Body of pancreas (tissue), 4 donors: ENCODE results near the gene ASAP2. TPM values are rescaled to one million over a fixed set of nuclear protein-coding genes. Genes with fewer than 3 reads are reported as not detected.

Experiments used
- ATAC-seq: fragments of 150-250 bp; one replicate; pipeline ENCODE4 v1.9.1; 2016
- DNase-seq, 4 donors: peaks; one replicate each; pipeline ENCODE4 v3.0.0-alpha.2; 2019
- H3K27ac ChIP-seq, 4 donors: fragments of 200-600 bp; sonication (generic); 1 replicate in 3 of 4; 2 replicates in 1 of 4; pipeline versions ENCODE4 v1.5.1 to v1.6.1; 2016 to 2019; ENCODE audit warnings: mild to moderate bottlenecking in 1 of 4, mixed read lengths in 1 of 4, moderate library complexity in 1 of 4
- H3K27me3 ChIP-seq, 2 donors: fragments of 200-600 bp; sonication (generic); one replicate each; pipeline ENCODE4 v1.6.0; 2016; ENCODE audit warnings: mild to moderate bottlenecking in 1 of 2
- H3K36me3 ChIP-seq, 2 donors: fragments of 200-600 bp; sonication (generic); replicated peaks in 1 of 2; 2 replicates each; pipeline ENCODE4 v1.5.1; 2016; ENCODE audit warnings: low read depth in 2 of 2; ENCODE audit not compliant: insufficient read depth in 1 of 2
- H3K4me1 ChIP-seq: fragments of 200-600 bp; sonication (generic); one replicate; pipeline ENCODE4 v1.6.0; 2016
- H3K4me3 ChIP-seq, 2 donors: fragments of 200-600 bp; sonication (generic); 1 replicate in 1 of 2; 2 replicates in 1 of 2; pipeline ENCODE4 v1.5.1; 2016 to 2019
- H3K9me3 ChIP-seq, 3 donors: fragments of 200-600 bp; sonication (generic); 1 replicate in 2 of 3; 2 replicates in 1 of 3; pipeline ENCODE4 v1.5.1; 2016
- POLR2A ChIP-seq, 3 donors: fragments of 450-650 bp; IDR thresholded peaks; one replicate each; pipeline ENCODE4 v1.6.1; 2016; ENCODE audit warnings: antibody characterized with exemption in 3 of 3, mild to moderate bottlenecking in 2 of 3
- WGBS, 2 donors: methylation state at CpG; one replicate each; pipeline ENCODE4 v1.1.5; 2017; 5-methylcytosine and 5-hydroxymethylcytosine counted together
- intact Hi-C: fragments of 100-400 bp; cut with DNase I; formaldehyde crosslinking; loops from one replicate; pipeline ENCODE4 v1.15.1; 2023
- total RNA-seq, 2 donors: library from RNA; depleted of rRNA; stranded (reverse); fragments of >200 nt; gene quantifications; one replicate each; pipeline ENCODE4 v1.1.0, GENCODE V29; 2016
- TF ChIP-seq, protein P1 (sequence below), 7 experiments: fragments of 450-650 bp in 4 of 7; fragments of 200-600 bp in 3 of 7; sonication (generic) in 3 of 7; IDR thresholded peaks; one replicate each; pipeline ENCODE4 v1.5.1; 2016 to 2019; ENCODE audit warnings: antibody characterized with exemption in 7 of 7

Gene ASAP2
- 10 to 100 TPM; 12.5 to 23.7 TPM for total RNA-seq

DNA sequence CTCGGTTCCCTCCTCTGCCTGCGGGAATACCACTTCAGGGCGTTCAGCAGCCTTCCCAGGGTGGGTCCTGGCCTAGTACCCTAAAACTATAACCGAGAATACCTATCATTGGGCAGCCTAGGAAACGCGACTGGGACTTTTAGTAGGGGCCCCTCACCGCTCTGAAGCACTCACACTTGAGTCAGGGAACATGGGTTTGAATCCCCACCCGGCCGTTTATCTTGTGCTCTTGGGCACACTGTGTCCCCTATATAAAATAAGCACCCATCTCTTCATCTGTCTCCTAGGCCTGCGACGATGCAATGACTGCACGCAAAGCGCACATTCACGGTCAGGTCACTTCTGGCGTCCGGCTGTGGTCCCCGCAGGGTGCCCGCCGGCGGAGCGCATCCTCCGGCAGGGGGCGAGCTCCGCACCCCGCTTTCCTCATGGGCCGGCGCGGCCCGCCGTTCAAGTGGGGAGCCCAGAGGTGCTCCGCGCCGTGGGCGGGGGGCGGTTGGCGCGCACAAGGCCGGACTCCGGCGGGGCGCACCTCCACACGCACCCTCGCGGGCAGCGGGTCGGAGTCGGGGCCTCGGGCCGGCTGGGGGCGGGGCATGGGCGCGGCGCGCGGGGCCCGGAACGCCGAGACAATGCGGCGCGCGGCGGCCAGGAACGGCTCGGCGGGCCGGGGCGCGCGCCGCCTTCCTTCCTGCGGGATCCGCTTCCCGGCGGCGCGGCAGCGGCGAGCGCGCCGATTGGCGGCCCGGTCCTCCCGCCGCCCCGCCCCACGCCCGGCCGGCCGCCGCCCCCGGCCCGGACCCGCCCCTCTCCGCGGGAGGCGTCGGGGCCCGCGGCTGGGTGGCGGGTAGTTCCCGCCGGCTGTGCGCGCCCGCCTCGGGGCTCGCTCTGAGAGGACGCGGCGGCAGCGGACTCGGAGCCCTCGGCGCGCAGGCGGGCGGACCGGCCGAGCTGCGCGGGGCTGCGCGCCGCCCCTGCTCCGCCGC lies at the start of gene ASAP2:
Gene ASAP2 (plus strand): TSS at position 850 of the 986 bp plus-strand sequence. CDS start 293 bp downstream, outside the sequence.
- intact Hi-C loops: no loop called here
- peaks cover 43% of the 10 kb centered on the region for H3K4me1 ChIP-seq
- WGBS, 2 donors: 2 to 10% methylated on average over 14 to 79 of the region's 128 CpGs
- TF ChIP-seq POLR2A (IDR thresholded peaks at IDR 0.05): peak in 1 of 3 donors; percentile 11
- TF ChIP-seq, protein P1, sequence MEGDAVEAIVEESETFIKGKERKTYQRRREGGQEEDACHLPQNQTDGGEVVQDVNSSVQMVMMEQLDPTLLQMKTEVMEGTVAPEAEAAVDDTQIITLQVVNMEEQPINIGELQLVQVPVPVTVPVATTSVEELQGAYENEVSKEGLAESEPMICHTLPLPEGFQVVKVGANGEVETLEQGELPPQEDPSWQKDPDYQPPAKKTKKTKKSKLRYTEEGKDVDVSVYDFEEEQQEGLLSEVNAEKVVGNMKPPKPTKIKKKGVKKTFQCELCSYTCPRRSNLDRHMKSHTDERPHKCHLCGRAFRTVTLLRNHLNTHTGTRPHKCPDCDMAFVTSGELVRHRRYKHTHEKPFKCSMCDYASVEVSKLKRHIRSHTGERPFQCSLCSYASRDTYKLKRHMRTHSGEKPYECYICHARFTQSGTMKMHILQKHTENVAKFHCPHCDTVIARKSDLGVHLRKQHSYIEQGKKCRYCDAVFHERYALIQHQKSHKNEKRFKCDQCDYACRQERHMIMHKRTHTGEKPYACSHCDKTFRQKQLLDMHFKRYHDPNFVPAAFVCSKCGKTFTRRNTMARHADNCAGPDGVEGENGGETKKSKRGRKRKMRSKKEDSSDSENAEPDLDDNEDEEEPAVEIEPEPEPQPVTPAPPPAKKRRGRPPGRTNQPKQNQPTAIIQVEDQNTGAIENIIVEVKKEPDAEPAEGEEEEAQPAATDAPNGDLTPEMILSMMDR (IDR thresholded peaks at IDR 0.05): peak; percentile 56 to 81 (median 65)
- peak within 1 kb of the TSS; percentile 48 to 70 for H3K4me3 ChIP-seq
- peak within 1 kb of the TSS; percentile 82 to 88 (median 86) for H3K27ac ChIP-seq
- ATAC-seq: peak; percentile 85
- H3K36me3 ChIP-seq: no peaks in the 10 kb centered on the region
- no peaks in the 10 kb centered on the region for H3K27me3 ChIP-seq
- peak; percentile 65 to 77 (median 66) for DNase-seq
- H3K9me3 ChIP-seq: no peaks in the 10 kb centered on the region

DNA sequence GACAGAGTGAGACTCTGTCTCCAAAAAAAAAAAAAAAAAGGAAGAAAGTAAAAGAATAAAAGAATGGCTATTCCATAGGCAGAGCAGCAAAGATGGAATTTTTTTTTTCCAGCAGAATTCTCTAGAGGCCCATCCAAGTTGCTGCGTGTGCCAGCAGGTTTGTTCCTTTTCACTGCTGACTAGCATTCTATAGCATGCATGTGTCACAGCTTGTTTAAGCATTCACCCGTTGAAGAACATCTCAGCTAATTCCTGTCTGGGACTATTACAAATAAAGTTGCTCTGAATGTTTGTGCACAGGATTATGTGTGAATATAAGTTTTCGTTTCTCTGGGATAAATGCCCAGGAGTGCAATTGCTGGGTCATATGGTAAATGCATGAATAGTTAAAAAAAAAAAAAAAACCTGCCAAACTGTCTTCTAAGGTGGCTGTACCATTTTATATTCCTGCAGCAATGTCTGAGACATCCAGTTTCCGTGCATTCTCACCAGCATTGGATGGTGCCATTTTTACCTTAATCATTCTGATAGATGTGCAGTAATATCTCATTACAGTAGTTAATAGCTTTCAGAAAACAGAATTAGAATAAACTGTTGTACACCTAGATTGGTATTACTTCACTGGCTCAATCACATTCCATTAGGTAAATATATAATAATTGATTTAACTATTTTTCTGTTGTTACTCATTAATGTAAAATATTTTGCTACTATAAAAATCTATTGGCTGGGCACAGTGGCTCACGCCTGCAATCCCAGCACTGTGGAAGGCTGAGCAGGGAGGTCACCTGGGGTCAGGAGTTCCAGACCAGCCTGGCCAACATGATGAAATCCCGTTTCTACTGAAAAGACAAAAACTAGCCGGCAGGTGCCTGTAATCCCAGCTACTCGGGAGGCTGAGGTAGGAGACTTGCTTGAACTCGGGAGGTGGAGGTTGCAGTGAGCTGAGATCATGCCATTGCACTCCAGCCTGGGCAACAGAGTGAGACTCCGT lies 47.5 kb upstream of the ASAP2 start:
- DNase-seq: no peak
- 82 to 87% methylated on average over 10 of the region's 10 CpGs for WGBS, 2 donors
- no peak for ATAC-seq
- intact Hi-C loops: no loop called here
- no peak overlapping the region for H3K27ac ChIP-seq
- no peaks in the 10 kb centered on the region for H3K27me3 ChIP-seq
- H3K4me1 ChIP-seq: no peaks in the 10 kb centered on the region
- no peaks in the 10 kb centered on the region for H3K9me3 ChIP-seq
- H3K36me3 ChIP-seq: no peaks in the 10 kb centered on the region
- no peak for TF ChIP-seq POLR2A (IDR thresholded peaks at IDR 0.05)
- TF ChIP-seq, protein P1 (IDR thresholded peaks at IDR 0.05): no peak
- no peak overlapping the region for H3K4me3 ChIP-seq

DNA sequence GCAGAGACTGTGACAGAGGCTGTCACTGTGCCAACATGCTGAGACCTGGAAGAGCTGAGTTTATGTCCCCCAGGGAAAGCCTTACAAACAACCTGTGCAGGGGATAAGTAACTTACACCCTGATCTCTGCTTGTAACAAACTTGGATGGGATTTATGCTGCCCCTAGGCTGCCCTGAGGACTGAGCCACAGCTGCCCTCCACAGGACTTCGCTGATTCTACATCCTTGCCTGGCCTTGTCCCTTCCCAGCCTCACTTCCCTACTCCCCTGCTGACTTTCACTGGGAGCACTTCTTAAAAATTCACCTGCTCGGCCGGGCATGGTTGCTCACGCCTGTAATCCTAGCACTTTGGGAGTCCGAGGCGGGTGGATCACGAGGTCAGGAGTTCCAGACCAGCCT lies 45.9 kb upstream of the ASAP2 start:
- H3K27ac ChIP-seq: no peak overlapping the region
- H3K9me3 ChIP-seq: no peaks in the 10 kb centered on the region
- TF ChIP-seq POLR2A (IDR thresholded peaks at IDR 0.05): no peak
- TF ChIP-seq, protein P1 (IDR thresholded peaks at IDR 0.05): no peak
- DNase-seq (no peak), ATAC-seq (no peak)
- H3K4me3 ChIP-seq: no peak overlapping the region
- intact Hi-C loops: no loop called here
- H3K4me1 ChIP-seq: no peaks in the 10 kb centered on the region
- 88 to 92% methylated on average over 7 of the region's 7 CpGs for WGBS, 2 donors
- H3K36me3 ChIP-seq: no peaks in the 10 kb centered on the region
- H3K27me3 ChIP-seq: no peaks in the 10 kb centered on the region

DNA sequence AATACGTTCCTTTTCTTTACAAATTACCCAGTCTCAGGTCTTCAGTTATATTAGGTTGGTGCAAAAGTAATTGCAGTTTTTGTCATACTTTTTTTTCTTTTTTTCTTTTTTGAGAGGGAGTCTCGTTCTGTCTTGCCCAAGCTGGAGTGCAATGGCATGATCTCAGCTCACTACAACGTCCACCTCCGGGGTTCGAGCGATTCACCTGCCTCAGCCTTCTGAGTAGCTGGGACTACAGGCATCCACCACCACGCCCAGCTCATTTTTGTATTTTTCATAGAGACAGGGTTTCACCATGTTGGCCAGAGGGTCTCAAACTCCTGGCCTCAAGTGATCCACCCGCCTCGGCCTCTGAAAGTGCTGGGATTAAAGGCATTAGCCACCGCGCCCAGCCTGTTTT lies 43.8 kb upstream of the ASAP2 start:
- WGBS, 2 donors: 84 to 90% methylated on average over 11 of the region's 11 CpGs
- Histone ChIP-seq H3K27ac (no peak overlapping the region), H3K9me3 (no peaks in the 10 kb centered on the region), H3K4me1 (no peaks in the 10 kb centered on the region), H3K27me3 (no peaks in the 10 kb centered on the region), H3K36me3 (no peaks in the 10 kb centered on the region), H3K4me3 (no peak overlapping the region)
- DNase-seq (no peak), ATAC-seq (no peak)
- TF ChIP-seq, protein P1 (IDR thresholded peaks at IDR 0.05): no peak
- no peak for TF ChIP-seq POLR2A (IDR thresholded peaks at IDR 0.05)
- intact Hi-C loops: no loop called here
